Fibroblast of skin of right biceps (primary cell): ENCODE results near the gene ASTN2.
"Not testable (repeated sequence)": the region's sequence is repeated elsewhere in the genome, so short reads cannot be mapped to it uniquely, and the experiment has no call there.

Experiments
- DNase-seq: peaks from one replicate; pipeline ENCODE4 v3.0.0-alpha.2; 2013

Gene ASTN2

DNA sequence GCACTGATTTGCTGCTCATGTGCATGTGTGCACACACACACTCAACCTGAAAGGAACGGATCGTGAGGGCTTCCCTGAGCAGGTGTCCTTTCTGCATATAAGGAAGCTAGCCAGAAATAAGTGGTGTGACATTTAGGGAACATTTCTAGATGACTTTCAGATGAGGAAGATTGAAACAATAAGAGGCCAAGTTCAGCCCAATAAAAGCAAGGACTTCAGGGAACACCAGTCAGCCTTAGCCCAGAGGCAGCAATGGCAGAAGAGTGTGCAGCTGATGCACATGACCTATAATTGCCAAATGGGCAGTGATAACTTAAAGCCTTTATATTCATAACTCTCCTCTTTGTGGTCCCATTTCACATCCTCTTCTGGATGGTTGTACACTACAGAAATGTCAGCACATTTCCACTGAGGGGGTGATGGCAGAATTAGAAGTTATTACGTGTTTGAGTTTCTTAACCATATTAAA is 472.2 kb downstream of the ASTN2 start:
- DNase-seq, result no peak

DNA sequence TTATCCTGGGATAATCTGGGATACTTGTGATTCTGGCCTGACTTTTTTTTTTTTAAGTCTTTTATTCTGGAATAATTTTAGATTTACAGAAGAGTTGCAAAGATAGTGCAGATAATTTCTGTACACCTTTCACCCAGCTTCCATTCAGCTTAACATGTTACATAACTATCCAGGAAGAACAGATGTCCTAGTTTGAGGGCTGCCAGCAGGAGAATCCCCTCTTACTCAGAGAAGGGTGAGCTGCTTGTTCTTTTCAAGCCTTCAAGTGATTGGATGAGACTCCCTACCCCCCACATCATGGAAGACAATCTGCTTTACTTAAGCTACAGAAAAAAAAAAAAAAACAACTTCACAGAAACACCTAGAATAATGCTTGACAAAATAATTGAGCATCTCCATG is 473.6 kb downstream of the ASTN2 start:
- DNase-seq, result no peak

DNA sequence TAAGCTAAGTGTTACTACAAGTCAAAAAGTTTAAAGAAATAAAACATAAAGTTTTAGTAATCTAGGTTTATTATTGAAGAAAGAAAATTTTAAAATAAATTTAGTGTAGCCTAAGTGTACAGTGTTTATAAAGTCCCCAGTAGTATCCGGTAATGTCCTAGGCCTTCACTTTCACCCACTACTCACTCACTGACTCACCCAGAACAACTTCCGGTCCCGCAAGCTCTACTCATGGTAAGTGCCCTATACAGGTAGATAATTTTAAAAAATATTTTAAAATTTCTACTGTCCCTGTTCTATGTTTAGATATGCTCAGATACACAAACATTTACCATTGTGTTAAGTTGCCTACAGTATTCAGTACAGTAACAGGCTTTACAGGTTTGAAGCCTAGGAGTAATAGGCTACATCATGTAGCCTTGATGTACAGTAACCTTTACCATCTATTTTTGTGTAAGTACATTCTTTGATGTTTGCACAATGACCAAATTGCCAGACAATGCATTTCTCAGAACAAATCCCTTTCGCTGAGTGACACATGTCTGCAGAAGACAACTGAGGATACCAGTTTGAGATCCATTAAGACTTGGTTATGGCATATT is 474.1 kb downstream of the ASTN2 start:
- DNase-seq, result no peak

DNA sequence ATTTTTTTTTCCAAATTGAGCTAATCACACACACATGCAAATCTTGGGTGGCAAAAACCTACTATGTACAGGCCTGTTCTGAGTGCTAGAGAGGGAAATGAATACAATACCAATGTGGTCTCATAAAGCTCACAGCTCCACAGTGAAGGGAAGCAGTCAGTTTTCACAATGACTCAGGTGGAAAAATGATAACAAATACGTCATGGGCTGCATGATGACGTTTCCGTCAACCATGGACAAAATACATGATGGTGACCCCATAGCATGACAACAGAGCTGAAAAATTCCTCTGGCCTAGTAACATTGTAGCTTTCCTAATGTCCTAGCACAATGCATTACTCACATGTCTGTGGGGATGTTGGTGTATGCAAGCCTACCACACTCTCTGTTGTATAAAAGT is 475.2 kb downstream of the ASTN2 start:
- peak; percentile 58 for DNase-seq

DNA sequence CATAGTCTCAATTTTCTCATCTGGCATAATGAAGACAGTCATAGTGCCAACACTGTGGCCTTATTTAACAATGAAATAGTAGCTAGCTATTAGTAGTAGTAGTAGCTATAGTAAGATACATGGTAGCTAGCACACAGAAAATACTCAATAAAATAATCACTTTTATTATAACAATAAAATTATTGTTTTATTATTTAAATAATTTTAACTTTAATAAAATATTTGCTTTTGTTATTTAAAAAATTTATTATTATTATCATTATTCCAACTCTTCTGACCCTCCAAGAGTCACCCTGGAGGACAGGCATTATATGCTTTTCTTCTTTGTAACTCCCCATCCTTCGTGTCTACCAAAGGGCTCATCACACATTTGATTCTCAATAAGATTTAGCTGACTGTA is 475.7 kb downstream of the ASTN2 start:
- DNase-seq, result no peak

DNA sequence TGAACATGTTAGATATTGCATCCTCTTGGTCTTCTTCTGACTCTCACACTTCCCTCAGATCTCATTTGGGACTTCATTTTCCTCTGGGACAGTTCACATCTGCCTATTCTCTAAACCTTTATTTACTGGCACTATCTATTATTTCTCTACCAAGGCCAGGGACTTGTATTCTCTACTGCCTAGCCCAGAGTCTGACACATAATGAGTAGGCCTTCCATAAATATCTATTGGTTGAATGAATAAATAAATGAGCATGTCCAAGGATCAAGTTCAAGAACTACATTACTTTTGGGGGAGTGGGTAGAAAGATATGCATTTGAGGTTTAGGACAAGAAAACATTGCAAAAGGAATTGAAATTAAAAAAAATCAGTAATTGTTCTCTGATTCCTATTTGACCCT is 477.5 kb downstream of the ASTN2 start:
- DNase-seq, result peak; percentile 14

DNA sequence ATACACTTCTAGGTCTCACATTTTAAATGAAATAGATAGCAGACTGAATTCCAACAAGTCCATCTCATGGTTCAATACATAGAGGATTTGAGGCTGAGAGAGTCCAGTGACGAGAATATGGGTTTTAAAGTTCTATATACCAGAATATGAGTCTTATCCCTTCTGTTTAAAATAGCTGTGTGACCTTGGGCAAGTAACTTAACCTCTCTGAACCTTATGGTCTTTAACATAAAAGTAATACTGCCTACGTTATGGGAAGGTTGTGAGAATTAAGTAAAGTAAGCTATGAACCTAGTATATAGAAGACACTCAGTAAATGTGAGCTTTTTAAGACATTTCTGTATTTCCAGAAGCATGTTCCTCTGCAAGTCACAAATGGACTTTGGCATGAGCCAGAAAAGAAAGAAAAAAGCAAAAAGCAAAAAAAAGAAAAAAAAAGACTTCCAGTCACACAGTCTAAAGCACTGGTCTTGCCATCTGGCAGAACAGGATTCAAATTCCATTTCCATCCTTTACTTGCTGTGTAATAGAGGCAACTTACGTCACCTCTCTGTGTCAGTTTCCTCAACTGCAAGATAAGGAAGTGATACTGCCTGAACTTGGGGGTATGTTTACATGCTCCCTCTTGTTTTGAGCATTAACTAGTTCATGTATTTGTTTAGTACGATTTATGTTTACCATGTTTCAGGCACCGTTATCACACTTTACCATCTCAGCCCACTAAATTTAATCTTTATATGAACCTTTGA is 479.5 kb downstream of the ASTN2 start:
- no peak for DNase-seq

DNA sequence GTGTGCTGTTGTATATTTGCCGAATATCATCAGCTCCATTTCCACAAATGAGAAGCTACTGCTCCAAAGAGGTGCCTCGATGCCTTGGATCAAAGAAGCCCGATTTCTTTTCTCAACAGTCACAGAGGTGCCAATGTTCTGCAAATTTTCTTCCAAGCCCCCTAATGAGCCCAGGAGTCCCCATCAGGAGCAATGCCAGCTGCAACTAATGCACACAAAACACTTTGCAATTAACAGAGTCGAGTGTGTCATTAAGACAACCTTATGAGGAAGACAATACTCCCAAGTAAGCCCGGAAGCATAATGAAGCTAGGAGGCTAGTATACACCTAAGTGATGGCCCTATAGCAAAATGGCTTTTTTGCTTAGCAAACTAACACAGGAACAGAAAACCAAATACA is 480.7 kb downstream of the ASTN2 start:
- no peak for DNase-seq

DNA sequence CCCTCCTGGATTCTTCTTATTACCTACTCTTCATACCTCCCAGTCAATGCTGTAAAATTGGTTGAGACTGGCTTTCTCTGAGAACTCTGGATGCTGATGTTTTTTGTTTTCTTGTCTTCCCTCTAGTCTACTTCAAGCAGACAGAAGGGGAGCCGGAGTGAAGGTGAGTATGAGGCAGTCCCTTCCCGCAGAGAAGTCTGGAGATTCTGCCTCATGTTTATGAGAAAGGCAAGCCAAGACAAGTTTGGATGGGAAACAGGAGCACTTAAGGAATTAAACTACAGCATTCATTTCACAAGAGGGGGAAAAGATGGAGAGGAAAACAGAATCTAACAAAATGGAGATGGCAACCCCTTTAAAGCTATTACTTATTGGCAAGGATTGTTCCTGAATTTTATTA is 481.6 kb downstream of the ASTN2 start:
- DNase-seq, result no peak

DNA sequence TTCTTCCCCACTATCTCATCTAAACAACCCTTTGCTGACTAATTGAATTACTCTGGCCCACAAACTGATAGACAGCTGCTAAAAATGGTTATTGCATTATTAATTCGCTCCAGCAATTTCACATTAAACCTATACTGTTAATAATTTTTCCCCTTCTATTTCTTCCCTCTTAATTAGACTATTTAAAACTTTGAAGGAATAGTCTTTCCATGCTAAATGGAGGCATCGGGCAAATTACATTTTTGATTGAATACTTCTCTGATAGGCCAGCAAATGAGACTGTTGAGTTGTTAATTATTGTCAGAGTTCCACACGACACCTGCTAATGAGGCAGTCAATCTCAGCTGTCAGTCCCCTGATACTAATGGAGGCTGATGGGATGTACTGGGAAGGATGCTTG is 485.2 kb downstream of the ASTN2 start:
- no peak for DNase-seq

DNA sequence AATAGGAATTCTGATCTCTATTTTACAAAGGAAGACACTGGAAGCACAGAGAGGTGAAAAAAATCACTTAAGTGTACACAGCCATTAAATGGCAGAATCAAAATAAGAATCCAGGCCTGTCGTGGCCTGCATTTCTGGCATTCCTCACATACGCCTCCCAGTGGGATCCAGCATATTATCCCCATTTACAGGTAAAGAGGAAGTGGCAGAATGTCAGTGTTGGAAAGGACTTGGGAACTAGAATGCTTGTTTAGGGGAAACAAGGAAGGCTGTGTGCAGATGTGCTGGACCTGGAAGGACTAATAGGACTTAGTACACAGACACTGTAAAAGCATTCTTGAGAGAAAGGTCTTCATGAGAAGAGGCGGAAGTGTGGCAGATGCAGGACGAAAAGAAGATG is 486.0 kb downstream of the ASTN2 start:
- DNase-seq, result no peak

DNA sequence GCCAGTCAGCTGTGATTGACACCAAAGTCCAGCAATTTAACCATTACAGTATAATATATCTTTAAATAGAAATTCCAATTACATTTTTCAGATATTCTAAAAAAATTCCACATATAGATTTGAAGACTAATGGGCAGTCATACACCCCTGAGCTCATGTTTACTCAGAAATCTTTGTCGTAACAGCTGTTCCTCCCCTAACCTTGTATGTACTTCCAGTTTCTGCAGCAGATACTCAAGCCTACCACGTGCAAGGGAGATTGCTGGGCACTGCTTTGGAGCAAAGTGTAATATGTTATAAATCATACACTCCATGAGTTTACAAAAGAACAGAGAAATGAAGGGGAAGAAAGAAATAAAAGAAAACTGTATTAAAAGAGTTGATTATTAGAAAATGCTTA is 486.6 kb downstream of the ASTN2 start:
- DNase-seq, result no peak

DNA sequence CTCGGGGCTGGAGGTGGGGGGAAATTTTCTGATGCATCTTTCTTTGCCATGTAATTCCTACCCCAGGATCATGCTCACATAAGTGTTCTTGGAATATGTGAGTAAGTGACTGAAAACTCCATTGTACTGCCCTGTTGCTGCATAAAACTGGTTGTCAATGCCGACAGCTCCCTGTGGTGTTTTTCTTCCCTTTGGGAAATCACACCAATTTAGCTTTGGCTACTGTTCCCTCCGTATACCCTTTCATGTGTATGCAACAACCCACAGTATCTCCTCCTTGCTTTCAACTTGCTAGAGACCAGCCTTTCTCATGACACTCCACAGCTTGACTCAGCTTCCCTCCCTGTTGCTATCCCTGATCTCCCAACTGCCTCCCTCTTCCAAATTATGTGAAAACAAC is 487.1 kb downstream of the ASTN2 start:
- DNase-seq, result no peak

DNA sequence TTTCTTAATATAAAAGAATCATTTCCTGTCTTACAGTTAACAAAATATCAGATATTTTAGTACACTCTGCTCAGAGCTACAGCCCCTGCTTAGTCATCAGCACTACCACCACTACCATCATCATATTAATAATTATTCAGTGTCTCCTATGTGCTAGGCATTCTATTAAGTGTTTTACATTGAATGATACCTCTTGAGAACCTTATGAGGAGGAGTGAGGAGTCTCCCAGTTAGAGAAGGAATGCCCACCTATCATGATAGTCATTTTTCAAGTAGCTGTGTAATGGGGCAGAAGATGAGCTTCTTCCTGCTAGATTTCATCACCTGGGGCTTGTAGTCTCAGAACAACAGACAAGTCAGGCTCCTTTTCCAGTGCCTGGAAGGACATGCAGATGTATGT is 489.7 kb downstream of the ASTN2 start:
- no peak for DNase-seq

DNA sequence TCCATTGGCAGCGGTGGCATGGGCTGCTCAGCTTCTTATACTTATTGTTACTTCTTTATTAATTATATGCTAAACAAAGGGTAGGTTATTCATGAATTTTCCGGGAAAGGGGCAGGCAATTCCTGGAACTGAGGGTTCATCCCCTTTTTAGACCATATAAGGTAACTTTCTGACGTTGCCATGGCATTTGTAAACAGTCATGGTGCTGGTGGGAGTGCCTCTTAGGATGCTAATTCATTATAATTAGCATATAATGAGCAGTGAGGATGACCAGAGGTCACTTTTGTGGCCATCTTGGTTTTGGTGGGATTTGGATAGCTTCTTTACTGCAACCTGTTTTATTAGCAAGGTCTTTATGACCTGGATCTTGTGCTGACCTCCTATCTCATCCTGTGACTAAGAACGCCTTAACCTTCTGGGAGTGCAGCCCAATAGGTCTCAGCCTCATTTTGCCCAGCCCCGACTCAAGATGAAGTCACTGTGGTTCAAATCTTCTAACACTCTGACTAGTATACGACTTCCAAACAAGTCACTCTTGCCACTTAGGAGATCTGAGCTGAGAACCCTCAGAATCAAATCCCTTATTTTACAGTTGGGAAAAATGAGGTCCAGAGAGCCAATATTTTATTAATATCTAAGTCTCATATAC is 490.3 kb downstream of the ASTN2 start:
- DNase-seq, result no peak

DNA sequence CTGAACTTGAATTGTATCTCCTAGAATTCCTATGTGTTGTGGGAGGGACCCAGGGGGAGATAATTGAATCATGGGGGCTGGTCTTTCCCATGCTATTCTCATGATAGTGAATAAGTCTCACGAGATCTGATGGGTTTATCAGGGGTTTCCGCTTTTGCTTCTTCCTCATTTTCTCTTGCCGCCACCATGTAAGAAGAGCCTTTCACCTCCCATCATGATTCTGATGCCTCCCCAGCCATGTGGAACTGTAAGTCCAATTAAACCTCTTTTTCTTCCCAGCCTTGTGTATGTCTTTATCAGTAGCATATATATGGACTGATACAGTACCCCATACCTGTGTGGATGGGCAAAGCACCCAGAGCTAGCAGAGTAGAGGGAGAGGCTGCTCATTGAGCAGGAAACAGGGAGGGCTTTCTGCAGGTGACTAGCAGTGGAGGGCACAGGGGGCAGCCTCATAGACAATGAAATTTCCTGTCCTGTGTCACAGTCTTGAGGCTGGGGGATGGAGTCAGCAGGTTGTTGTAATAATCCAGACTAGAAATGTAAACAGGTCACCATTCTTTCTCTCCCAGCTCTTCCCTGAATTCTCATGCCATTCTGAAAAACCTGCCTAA is 496.9 kb downstream of the ASTN2 start:
- not testable (repeated sequence) for DNase-seq

DNA sequence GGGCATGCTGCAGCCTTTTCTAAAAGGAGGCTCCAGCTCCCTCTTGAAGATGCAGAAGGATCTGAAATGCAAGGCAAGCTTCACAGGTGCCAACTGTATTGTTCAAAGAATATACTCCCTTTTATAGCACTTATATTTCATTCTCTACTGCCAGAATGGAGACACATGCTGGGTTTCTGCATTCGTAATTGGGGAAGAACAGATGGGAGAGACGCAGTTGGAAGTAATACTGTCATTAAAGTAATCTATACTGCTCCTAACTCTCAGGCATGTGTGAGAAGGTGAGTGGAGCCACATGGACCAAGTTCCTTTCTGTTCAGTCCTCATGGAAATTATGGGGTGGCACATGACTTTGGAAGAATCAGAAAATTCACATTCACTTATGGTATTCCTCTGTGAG is 501.3 kb downstream of the ASTN2 start:
- no peak for DNase-seq

DNA sequence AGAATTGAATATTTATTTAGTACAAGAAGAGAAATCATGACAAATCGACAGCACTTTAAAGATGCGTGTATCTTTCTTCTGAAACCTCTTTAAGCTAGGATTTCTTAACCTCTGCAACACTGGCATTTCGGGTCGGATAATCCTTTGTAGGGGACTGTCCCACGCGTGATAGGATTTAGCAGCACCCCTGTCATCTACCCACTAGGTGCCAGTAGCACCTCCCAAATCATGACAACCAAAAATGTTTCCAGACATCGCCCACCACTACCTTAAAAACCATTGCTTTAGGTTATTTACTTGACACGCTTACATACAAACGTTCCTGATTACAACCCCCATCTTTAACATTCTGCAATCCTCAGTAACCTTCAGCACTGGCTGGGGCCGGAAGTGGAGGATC is 504.7 kb downstream of the ASTN2 start:
- DNase-seq, result no peak

DNA sequence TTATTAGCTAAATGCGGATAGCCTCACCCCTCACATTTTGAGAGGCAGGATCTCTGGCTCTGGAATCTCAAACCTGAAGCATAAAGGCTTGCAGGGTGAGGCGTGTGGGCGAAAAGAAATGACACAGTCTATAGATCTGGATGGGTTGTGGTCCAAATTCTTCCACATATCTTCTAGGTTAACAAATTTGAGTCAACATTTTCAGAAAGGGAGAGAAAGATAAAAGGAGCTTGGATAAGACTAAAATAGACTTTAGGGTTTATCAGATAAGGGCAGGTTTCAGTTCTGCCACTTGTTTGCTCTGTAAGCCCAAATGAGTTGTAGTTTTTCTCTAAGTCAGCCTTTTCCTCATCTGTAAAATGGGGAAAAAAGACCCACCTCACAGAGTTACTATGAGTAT is 506.9 kb downstream of the ASTN2 start:
- no peak for DNase-seq

DNA sequence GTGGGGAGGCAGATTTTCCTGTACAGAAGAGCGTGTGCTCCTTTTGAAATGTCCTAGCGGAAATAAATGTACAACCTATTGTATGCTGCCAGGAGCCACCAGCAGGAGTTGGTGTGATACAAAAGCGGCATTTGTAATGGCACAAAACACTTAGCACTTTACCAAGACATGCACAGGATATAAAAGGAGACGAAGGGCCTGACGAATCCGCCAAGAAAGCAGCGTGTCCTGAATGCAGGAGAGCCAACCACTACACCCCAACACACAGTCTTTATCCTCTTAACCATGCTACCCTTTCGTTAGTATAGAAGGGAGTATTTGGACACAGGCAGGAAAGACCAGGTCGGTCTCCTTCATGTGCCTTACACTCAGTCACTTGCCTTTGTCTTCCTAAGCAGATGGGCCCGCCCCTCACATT is 509.7 kb downstream of the ASTN2 start:
- DNase-seq, result no peak

DNA sequence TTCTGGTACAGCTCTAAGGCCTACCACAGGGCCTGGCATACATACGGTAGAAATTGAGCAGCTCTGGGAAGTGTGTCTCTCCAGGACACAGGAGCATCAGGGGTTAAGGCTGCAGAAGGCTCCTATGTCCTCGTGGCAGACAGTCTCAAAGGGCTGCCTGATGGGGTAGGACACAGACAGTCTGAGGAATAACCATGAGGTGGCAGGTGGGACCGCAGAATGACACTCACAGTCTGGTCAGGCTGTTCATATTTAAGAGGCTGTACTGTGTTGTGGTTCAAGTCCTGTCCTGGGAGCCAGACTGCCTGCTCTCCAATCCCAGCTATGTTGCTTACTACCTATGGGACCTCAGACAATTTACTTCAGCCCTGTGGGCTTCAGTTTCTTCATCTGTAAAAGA is 510.7 kb downstream of the ASTN2 start:
- no peak for DNase-seq

DNA sequence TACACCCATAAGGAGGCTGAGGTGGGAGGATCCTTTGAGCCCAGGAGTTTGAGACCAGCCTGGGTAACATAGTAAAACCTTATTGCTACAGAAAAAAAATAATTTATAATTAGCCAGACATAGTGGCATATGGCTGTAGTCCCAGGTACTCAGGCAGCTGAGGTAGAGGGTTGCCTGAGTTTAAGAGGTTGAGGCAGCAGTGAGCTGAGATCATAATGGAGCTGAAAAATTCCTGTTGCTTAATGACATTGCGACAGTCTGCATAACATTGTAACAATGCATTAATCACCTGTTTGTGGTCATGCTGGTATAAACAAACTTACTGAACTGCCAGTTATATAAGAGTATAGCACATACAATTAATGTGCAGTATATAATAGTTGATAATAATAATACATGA is 513.6 kb downstream of the ASTN2 start:
- DNase-seq, result no peak

DNA sequence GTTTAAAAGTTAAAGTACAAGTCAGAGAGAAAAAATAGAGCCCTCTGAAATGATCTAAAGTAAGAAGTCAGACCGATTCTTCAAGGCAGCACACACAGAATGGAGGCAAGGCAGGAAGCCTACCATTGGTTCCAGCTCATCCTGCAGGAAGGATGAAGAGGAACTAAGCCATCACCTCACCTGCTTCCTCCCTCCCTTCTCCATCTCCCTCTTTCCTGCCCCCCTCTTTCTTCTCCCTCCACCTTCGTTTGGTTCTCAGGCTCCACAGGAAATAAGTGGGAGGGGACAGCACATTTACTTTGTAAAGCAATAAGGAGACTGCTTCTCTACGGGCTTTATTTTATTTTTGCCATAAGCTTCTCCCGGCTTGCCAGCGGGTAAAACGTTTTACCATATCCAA is 514.3 kb downstream of the ASTN2 start:
- no peak for DNase-seq

DNA sequence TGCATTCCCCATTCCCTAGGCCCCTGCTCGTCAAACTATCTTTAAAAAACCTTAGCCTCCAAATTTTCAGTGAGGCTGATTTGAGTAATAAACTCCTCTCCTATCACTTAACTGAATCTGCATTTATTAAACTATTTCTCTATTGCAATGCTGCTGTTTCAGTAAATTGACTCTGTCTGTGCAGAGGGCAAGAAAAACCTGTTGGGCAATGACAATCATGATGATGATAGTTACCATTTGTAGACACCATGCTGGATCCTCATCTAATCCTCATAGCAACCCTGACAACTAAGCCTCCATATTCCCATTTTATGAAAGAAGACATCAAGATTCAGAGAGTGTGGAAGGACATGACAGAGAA is 514.9 kb downstream of the ASTN2 start:
- no peak for DNase-seq
